Measurements from ENCODE around the gene PCNA. TPM values are rescaled to one million over a fixed set of nuclear protein-coding genes. Genes with fewer than 3 reads are reported as not detected.
A peak's percentile ranks its signal among the peaks of the same experiment; 100 is the strongest.

Gene PCNA
- total and polyA plus RNA-seq, 10 of the 15 experiments (the other 5 are each of a cell fraction or from before 2014, with no cell fraction given) = 389 to 694 (median 540) TPM

GRCh38 chr20:5126512-5127203 lies 6.9 kb upstream of the PCNA start, which contains the start of gene CDS2 (continued):
- TF ChIP-seq USF1 (IDR thresholded peaks at IDR 0.05; ENCODE audit: borderline replicate concordance, extremely low read length, insufficient read depth, low read depth, low read length) (no peak), EP300 (IDR thresholded peaks at IDR 0.05; ENCODE audit: borderline replicate concordance in 1 of 2, control insufficient read depth in 1 of 2, low read depth in 2 of 2, low read length in 2 of 2) (no peak), ZBED1 (IDR thresholded peaks at IDR 0.05; ENCODE audit: borderline replicate concordance) (no peak), FOXK2 (IDR thresholded peaks at IDR 0.05) (no peak), NFYA (IDR thresholded peaks at IDR 0.05; ENCODE audit: borderline replicate concordance, low read depth, low read length) (no peak; the same call in 1 of the 2 replicates), ESRRA (IDR thresholded peaks at IDR 0.05; ENCODE audit: low read length) (0 out of 2 replicates have a peak, but pooled peaks have one; percentile 76), HDGF (IDR thresholded peaks at IDR 0.05) (peak; percentile 95), CTCF (IDR thresholded peaks at IDR 0.05 in 2 of 3, conservative IDR thresholded peaks at IDR 0.05 in 1 of 3; ENCODE audit: control insufficient read depth in 2 of 3, extremely low read depth in 1 of 3, insufficient read depth in 1 of 3, low read depth in 3 of 3, low read length in 3 of 3) (peak; percentile 61 to 80 (median 62); a peak in 5 of 6 replicates), JUNB (IDR thresholded peaks at IDR 0.05) (no peak), KAT2A (conservative IDR thresholded peaks at IDR 0.05; ENCODE audit: control insufficient read depth, low read depth, low read length) (no peak), CBX5 (IDR thresholded peaks at IDR 0.05; ENCODE audit: low read depth) (no peak)
